Mesendoderm (in vitro differentiated cells): ENCODE data around the gene AP1S3.

Experiments
- DNase-seq: peaks from one replicate; pipeline ENCODE4 v3.0.0; 2013
- H2AK5ac ChIP-seq: 2 replicates; pipeline ENCODE4 v1.6.1; 2013; ENCODE audit warnings: low read length, inconsistent platforms
- H2BK120ac ChIP-seq: 2 replicates; pipeline ENCODE4 v1.6.1; 2013; ENCODE audit warnings: low read depth, mild to moderate bottlenecking, low read length, moderate library complexity, mixed read lengths
- H2BK15ac ChIP-seq: replicated peaks from 2 replicates; pipeline ENCODE4 v1.6.1; 2013; ENCODE audit warnings: low read depth, mild to moderate bottlenecking, moderate library complexity
- H2BK5ac ChIP-seq: 2 replicates; pipeline ENCODE4 v1.6.1; 2013; ENCODE audit warnings: low read length, inconsistent platforms
- H3K18ac ChIP-seq: 2 replicates; pipeline ENCODE4 v1.6.1; 2013; ENCODE audit warnings: mild to moderate bottlenecking, low read length, mixed read lengths
- H3K23ac ChIP-seq: one replicate; pipeline ENCODE4 v1.6.1; 2013; ENCODE audit warnings: low read length
- H3K27ac ChIP-seq: 2 replicates; pipeline ENCODE4 v1.5.1; 2013; ENCODE audit warnings: low read depth, mild to moderate bottlenecking, inconsistent platforms, low read length, moderate library complexity
- H3K27me3 ChIP-seq: 2 replicates; pipeline ENCODE4 v1.6.1; 2013; ENCODE audit warnings: low read length, control low read depth, mild to moderate bottlenecking, inconsistent platforms; ENCODE audit not compliant: insufficient read depth, poor library complexity
- H3K36me3 ChIP-seq: 2 replicates; pipeline ENCODE4 v1.6.1; 2013; ENCODE audit warnings: low read length, inconsistent platforms; ENCODE audit not compliant: control insufficient read depth, insufficient read depth
- H3K4ac ChIP-seq: one replicate; pipeline ENCODE4 v1.6.1; 2013; ENCODE audit warnings: low read depth, mild to moderate bottlenecking, low read length, moderate library complexity
- H3K4me1 ChIP-seq: 2 replicates; pipeline ENCODE4 v1.6.1; 2013; ENCODE audit warnings: low read depth, low read length, inconsistent platforms; ENCODE audit not compliant: control insufficient read depth
- H3K4me2 ChIP-seq: 2 replicates; pipeline ENCODE4 v1.6.1; 2013; ENCODE audit warnings: low read length
- H3K4me3 ChIP-seq: 2 replicates; pipeline ENCODE4 v1.5.1; 2013; ENCODE audit warnings: mild to moderate bottlenecking, low read length
- H3K56ac ChIP-seq: one replicate; pipeline ENCODE4 v1.6.1; 2013; ENCODE audit warnings: low read length
- H3K79me1 ChIP-seq: 2 replicates; pipeline ENCODE4 v1.6.1; 2013; ENCODE audit warnings: low read length, inconsistent platforms
- H3K79me2 ChIP-seq: 2 replicates; pipeline ENCODE4 v1.6.1; 2013; ENCODE audit warnings: mild to moderate bottlenecking, low read length; ENCODE audit not compliant: control insufficient read depth, insufficient read depth
- H3K9ac ChIP-seq: 2 replicates; pipeline ENCODE4 v1.6.1; 2013; ENCODE audit warnings: low read length, inconsistent platforms
- H4K5ac ChIP-seq: one replicate; pipeline ENCODE4 v1.6.1; 2013; ENCODE audit warnings: low read length
- H4K8ac ChIP-seq: one replicate; pipeline ENCODE4 v1.6.1; 2013; ENCODE audit warnings: low read depth, mild to moderate bottlenecking, control low read depth, low read length, moderate library complexity
- WGBS: extraction: QIAGEN DNeasy Blood & Tissue Kit; methylation state at CpG from one replicate; pipeline ENCODE4 v1.1.7; 2013; ENCODE audit warnings: low lambda C conversion rate, missing lambda C conversion rate; ENCODE audit not compliant: insufficient coverage; ENCODE audit errors: extremely low coverage; 5-methylcytosine and 5-hydroxymethylcytosine counted together

Gene AP1S3

GRCh38 chr2:223868005-223868404 is 30.6 kb upstream of the AP1S3 start:
- Histone ChIP-seq H3K18ac (no peak overlapping the region), H2BK120ac (no peak overlapping the region), H2BK5ac (no peak overlapping the region), H3K4me3 (no peak overlapping the region), H4K8ac (no peak overlapping the region), H2AK5ac (no peak overlapping the region), H3K79me2 (no peaks in the 10 kb centered on the region), H3K36me3 (no peaks in the 10 kb centered on the region), H3K56ac (no peak overlapping the region), H3K23ac (no peak overlapping the region), H3K9ac (no peak overlapping the region), H2BK15ac (no peak overlapping the region), H4K5ac (no peak overlapping the region), H3K79me1 (no peaks in the 10 kb centered on the region), H3K27ac (no peak overlapping the region), H3K4ac (no peak overlapping the region), H3K4me2 (no peak overlapping the region), H3K4me1 (no peaks in the 10 kb centered on the region), H3K27me3 (no peaks in the 10 kb centered on the region)
- DNase-seq, result no peak
- WGBS, result no CpG with 5 or more reads among the region's 3 CpGs

DNA sequence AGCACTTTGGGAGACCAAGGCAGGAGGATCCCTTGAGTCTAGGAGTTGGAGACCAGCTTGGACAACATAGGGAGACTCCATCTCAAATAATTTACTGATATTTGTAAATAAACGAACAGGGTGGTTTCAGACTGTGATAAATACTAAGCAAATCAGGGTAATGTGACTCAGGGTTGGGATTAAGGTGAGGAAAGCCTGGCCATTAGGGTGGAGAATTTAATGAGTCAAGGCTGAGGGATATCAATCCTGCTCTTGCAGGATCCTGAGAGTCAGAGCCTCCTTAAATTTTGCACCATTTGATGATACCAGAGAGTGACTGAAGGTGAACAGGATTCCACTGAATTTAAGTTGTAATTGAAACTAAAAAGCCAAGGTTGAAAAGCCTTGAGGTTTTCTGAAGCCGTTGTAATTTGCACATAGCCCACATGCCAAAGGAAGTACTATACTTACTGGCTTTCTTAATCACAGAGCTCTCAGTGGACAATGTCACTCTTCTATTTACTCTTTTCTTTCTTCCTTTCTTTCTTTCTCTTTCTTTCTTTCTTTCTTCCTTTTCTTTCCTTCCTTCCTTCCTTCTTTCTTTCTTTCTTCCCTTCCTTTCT is 28.6 kb upstream of the AP1S3 start:
- Histone ChIP-seq H2BK15ac (no peak overlapping the region), H3K4me2 (no peak overlapping the region), H3K4me1 (no peaks in the 10 kb centered on the region), H3K23ac (no peak overlapping the region), H3K56ac (no peak overlapping the region), H2AK5ac (no peak overlapping the region), H2BK5ac (no peak overlapping the region), H4K5ac (no peak overlapping the region), H2BK120ac (peak overlapping the region; percentile 61), H3K79me2 (no peaks in the 10 kb centered on the region), H3K27ac (no peak overlapping the region), H3K4me3 (no peak overlapping the region), H4K8ac (no peak overlapping the region), H3K9ac (no peak overlapping the region), H3K18ac (no peak overlapping the region), H3K4ac (no peak overlapping the region), H3K79me1 (no peaks in the 10 kb centered on the region), H3K27me3 (no peaks in the 10 kb centered on the region), H3K36me3 (no peaks in the 10 kb centered on the region)
- no CpG with 5 or more reads among the region's 2 CpGs for WGBS
- DNase-seq, result no peak

- Histone ChIP-seq H3K18ac (no peak overlapping the region), H3K36me3 (no peaks in the 10 kb centered on the region), H3K4ac (no peak overlapping the region), H3K4me3 (no peak overlapping the region), H3K79me2 (no peaks in the 10 kb centered on the region), H3K27me3 (no peaks in the 10 kb centered on the region), H3K9ac (no peak overlapping the region), H2BK15ac (no peak overlapping the region), H2BK5ac (no peak overlapping the region), H4K5ac (no peak overlapping the region), H3K4me1 (no peaks in the 10 kb centered on the region), H3K23ac (no peak overlapping the region), H3K79me1 (no peaks in the 10 kb centered on the region), H2AK5ac (no peak overlapping the region), H3K56ac (no peak overlapping the region), H4K8ac (no peak overlapping the region), H3K4me2 (no peak overlapping the region), H3K27ac (no peak overlapping the region), H2BK120ac (no peak overlapping the region)
- DNase-seq, result no peak
- WGBS, result no CpG with 5 or more reads among the region's 4 CpGs
Measured at GRCh38 chr2:223865124-223865523, 27.7 kb upstream of the AP1S3 start.

- Histone ChIP-seq H3K79me2 (no peaks in the 10 kb centered on the region), H2AK5ac (no peak overlapping the region), H3K36me3 (no peaks in the 10 kb centered on the region), H3K4me3 (no peak overlapping the region), H3K23ac (no peak overlapping the region), H4K8ac (no peak overlapping the region), H4K5ac (no peak overlapping the region), H2BK5ac (no peak overlapping the region), H3K18ac (no peak overlapping the region), H3K4ac (no peak overlapping the region), H3K9ac (no peak overlapping the region), H3K79me1 (no peaks in the 10 kb centered on the region), H3K56ac (no peak overlapping the region), H2BK120ac (no peak overlapping the region), H2BK15ac (no peak overlapping the region), H3K27ac (no peak overlapping the region), H3K4me2 (no peak overlapping the region), H3K4me1 (no peaks in the 10 kb centered on the region), H3K27me3 (no peaks in the 10 kb centered on the region)
- DNase-seq, result no peak
- no CpG with 5 or more reads among the region's 2 CpGs for WGBS
Measured at GRCh38 chr2:223863491-223863890, 26.1 kb upstream of the AP1S3 start.

DNA sequence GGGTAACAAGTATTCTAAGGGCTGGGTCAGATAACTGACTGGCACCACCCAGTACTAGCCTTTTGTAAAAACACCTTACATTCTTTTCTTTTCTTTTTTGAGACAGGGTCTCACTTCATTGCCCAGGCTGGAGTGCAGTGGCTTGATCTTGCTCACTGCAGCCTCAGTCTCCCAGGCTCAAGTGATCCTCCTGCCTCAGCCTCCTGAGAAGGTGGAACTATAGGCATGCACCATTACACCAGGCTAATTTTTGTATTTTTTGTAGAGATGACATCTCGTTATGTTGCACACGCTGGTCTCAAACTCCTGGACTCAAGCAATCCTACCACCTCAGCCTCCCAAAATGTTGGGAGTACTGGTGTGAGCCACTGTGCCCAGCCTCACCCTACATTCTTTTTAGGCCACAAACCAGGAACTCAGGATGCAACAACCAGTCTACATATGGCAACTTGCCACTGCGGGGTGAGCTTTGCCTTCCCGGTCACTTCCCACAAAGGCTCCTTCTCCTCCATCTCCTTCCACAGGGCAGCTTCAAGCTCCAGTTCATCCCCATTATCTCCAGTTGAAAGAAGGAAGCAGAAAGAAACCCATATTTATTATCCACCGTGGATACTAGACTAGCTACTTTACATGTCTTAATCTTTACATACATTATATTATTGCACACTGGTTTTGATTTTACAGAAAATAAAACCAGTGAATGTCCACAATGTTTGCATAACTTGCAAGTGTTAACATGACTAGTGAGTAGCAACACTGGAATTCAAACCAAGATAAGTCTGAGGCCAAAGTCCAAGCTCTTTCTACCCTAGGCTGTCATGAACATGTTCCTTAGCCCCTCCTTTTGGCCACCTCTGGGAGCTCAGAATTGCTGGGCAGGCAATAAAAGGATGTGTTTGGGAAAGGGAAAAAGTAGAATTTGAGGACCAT is 23.7 kb upstream of the AP1S3 start:
- Histone ChIP-seq H3K9ac (no peak overlapping the region), H3K4me3 (no peak overlapping the region), H3K79me2 (no peaks in the 10 kb centered on the region), H3K4me2 (no peak overlapping the region), H3K23ac (no peak overlapping the region), H2AK5ac (no peak overlapping the region), H3K36me3 (no peaks in the 10 kb centered on the region), H3K18ac (no peak overlapping the region), H3K4ac (no peak overlapping the region), H3K56ac (no peak overlapping the region), H4K8ac (no peak overlapping the region), H3K27me3 (no peaks in the 10 kb centered on the region), H3K27ac (no peak overlapping the region), H2BK120ac (no peak overlapping the region), H2BK5ac (no peak overlapping the region), H2BK15ac (no peak overlapping the region), H3K79me1 (no peaks in the 10 kb centered on the region), H3K4me1 (no peaks in the 10 kb centered on the region), H4K5ac (no peak overlapping the region)
- no peak for DNase-seq
- WGBS, result no CpG with 5 or more reads among the region's 5 CpGs
